Activated CD4-positive, alpha-beta T cell treated with anti-CD3 and anti-CD28 coated beads for 4 hours (primary cell): ENCODE measurements around the gene SENP2.
"Not testable (repeated sequence)": the region's sequence is repeated elsewhere in the genome, so short reads cannot be mapped to it uniquely, and the experiment has no call there.

Experiments
- DNase-seq, 2 donors: peaks; one replicate each; pipeline ENCODE4 v3.0.0-alpha.2; 2020

The SENP2 gene

DNA sequence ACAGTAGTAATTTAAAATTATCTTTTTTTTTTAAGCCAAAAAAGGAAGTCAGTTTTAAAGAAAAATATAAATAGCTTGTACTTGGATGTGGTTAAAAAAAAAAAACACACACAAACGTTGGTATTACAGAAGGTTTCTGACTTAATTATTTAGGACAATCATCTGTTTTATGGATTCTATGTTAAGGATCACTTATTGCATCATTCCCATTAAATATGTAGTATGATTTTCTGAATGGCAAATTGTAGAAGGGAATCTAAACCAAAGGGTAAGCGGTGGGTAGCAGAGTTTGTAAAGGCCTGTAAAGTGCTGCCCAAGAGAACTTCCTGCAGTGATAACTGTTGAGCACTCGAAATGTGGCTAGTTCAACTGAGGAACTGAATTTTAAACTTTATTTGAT is 8.0 kb downstream of the SENP2 start:
- DNase-seq: no peak

DNA sequence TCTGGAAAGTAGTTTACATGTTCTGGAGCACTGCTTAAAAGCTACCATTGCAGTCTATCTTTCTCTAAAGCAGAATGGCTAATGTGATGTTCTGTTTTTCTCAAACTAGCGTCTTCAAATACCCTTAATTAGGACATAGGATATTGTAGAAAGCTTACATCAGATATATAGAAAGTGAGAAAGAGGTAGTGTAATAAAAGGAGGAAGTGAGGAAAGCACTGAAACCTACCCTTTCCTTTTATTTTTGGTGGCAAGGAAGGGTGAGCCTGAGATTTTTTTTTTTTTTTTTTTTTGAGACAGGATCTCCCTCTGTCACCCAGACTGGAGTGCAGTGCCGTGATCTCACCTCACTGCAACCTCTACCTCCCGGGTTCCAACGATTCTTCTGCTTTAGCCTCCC is 9.4 kb downstream of the SENP2 start:
- DNase-seq: no peak

DNA sequence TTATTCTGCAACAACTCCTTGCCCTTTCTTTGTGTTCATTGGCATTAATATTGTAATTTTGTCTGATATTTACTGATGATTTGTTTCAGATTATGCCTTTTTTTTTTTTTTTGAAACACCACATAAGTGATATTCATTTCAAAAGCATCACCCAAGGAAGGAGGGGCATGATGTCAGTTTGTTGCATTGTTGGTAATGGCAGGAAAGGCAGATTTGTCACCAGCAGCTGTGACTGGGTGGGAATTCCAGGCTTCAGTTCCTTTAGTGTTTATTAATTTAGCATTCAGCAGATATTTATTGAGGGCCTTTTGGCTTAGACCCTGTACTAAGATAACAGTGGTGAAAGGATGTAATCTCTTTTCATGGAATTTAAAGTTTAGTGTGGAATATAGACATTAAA is 19.5 kb downstream of the SENP2 start:
- DNase-seq: no peak

DNA sequence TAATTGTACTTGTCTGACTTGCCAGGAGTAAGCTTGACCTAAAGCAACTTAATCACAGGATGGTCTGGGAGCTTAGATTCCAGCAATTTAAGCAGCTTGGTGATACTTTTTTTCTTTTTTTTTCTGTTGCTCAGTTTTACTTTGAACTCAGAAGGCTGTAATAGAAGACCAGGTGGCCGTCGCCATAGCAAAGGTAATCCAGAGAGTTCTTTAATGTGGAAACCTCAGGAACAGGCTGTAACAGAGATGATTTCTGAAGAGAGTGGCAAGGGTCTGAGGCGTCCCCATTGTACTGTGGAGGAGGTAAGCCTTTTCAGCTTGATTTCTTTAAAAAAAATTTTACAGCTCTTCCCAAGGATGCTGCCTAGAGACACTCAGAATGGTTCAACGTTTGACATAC is 20.1 kb downstream of the SENP2 start:
- no peak for DNase-seq

DNA sequence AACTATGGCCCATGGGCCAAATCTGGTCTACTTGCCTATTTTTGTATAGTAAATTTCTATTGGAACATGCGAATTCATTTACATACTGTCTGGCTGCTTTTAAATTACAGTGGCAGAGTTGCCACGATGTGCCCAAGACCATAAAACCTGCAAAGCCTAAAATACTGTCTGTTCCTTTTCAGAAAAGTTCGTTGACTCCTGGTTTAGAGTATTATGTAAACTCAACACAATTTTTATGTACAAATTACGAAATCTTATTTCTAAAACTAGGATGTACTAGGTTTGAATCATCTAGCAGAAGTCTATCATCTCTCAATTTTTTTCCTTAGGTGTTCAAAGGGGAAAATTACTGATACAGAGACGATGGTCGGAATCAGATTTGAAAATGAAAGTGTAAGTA is 26.9 kb downstream of the SENP2 start:
- no peak for DNase-seq

DNA sequence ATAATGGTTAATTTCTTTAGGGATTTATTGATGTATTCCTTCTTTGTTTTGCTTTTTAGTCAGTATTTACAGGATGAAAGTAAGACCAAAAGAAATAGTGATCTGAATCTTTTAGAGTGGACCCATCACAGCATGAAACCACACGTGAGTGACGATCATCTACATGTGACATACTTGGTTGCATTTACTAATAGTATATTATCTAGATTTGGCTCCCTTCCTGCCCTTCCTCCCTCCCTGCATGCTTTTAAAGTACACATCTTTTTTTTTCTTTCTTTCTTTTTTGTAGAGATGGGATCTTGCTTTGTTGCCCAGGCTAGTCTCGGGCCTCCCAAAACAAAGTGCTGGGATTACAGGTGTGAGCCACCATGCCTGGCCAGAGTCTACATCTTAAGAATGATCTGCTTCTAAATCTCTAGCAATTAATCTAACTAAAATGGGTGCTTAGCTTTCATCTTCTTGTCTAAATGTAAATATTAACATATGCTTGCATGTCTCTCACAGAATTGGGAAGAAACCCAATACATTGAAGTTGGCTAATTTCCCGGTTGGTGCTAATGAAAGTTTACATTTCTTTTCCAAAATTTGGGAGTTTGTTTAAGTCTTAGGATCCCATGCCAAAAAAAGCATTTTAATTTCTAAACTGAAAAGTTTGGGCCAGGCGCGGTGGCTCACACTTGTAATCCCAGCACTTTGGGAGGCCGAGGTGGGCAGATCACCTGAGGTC is 38.0 kb downstream of the SENP2 start:
- no peak for DNase-seq

DNA sequence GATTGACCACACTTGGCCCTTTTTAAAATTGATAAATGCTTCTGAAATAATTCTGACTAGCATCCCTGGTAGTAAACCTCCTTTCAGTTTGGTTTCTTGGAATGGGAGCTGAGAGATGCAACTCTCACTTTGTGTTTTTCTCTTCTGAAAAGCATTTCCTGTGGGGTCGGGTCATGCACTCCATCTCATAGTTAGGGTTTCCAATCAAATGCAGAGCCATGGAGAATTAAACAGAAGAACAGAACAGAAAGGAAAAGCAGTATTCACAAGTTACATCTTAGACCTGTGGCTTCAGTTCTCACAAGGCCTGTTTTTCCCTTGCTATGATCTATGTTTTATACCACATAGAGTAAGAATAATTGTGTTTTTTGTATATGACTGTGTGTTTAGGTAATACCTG is 39.7 kb downstream of the SENP2 start:
- DNase-seq: no peak

DNA sequence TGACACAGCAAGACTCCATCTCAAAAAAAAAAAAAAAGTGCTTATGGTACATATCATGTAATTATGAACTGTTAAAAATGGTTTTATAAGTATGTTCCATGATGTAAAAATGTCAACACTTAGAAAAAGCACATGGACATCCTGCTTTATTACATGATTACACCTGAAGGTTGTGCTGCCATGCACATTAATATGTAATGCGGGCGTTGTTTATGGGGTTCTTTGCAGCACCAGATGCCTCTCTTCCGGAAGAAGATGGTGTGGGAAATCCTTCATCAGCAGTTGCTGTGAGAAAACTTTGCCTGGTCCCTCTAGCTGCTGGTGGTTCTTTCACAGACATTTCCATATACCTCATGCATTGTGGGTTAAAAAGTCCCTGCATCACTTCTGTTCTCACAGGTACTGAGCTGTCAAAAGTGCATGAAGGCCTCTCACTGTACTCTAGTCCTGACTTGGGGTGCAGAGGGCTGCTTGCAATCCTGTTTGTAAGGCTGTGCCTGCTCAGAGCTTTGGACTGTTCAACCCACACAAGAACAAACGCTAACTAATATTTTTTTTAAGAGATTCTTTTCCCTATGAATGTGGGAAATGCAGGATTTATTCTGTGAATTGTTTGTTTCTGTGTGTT is 43.6 kb downstream of the SENP2 start:
- no peak for DNase-seq

DNA sequence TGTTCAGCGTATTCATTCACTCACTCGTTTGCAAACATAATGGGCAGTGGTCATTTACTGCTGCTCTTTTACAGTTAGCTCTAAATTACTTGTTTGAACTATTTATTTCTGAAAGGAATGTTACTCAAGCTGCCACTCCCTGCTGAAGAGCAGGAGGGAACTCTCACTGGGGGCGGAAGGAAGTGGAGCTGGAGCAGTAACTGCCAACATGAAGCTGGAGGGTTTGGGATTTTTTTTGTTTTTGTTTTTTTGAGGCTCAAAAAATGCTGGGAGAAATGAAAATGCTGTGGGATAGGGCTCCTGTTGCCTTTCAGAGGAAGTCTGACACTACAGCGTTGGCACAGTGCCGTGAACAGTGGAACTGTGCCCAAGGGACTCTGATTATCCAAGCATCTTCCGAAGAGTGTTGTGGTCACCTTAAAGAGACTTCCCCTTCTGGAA is 44.1 kb downstream of the SENP2 start:
- no peak for DNase-seq

DNA sequence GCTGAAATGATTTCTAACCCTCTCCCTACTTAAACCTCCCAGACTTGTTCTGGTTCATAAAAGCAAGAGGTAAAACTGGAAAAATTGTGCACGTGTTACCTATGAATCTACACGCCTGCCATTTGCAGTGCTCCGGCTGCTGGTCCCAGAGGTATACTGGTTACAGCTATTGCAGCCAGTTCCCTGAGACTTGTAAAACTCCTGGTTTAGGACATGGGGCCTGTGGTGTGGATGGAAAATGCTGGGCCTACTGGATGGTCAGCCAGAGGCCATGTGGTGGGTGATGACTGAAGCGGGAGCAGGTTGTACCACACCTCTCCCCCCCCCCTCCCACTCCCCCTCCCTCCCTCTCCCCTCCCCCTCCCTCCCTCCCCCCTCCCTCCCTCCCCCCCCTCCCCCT is 45.0 kb downstream of the SENP2 start:
- no peak for DNase-seq

DNA sequence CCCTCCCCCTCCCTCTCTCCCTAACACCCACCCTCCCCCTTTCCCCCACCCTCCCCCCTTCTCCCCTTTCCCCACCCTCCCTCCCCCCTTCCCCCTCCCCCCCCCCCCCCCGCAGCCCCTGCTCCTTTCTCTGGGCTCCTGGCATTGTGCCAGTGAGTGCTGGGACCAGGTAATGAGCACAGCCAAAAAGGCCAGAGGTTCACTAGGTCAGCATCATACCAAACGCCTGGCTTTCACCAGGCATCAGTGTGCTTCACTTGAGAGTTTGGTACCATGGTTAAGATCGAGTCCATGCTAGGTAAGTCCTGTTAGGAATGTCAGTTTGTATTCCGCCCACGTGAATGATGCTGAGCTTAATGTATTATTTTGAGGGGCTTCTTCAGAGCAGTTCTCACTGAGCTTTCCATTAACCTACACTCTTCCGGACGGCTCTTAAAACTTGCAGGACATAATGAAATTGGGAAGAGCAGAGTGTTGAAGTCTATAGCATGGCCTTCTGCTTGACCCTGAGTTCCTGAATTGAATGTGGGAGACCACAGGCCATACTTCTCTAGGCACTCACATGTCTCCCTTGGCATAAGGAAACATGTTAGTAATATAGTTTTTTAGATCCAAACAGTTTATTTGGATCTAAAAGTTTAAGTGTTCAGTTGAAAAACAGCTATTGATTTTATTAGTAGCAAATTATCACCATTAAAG is 45.6 kb downstream of the SENP2 start:
- DNase-seq: no peak

DNA sequence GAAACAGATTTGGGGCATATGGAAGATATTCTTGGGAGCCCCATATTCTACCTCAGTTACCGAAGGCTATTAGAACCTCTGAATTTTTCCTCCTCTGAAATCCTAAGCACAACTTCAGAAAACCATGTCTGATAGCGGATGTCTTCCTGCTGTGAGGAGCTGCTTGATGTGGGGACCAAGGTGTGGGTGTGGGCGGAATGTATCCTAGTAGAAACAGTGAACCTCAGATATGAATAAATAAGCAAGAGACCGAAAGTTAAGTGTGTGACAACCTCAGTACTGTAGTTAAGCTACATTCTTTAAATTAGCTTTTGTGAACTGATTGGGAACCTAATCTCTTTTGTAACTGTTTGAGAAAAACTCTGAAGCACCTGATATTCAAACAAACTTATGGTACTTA is 46.9 kb downstream of the SENP2 start:
- no peak for DNase-seq

DNA sequence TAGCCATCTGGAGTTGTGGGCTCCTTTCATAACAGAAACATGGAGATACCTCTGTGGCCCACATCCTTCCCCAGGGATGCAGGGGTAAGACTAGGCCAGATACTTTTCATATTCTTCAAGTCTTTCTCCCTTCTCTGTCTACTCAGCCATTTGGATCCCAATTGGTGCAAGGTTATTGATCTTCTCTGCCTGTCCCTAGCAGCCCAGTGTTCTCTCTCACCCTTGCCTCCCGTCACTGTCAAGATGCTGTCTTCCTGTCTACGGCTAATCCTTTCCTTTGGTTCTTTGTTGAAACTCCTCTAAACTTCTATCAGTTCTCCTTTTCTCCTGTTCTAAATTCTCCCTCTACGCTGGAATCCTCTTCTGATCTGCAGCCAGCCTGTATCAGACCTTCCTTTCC is 51.3 kb downstream of the SENP2 start:
- DNase-seq: no peak

DNA sequence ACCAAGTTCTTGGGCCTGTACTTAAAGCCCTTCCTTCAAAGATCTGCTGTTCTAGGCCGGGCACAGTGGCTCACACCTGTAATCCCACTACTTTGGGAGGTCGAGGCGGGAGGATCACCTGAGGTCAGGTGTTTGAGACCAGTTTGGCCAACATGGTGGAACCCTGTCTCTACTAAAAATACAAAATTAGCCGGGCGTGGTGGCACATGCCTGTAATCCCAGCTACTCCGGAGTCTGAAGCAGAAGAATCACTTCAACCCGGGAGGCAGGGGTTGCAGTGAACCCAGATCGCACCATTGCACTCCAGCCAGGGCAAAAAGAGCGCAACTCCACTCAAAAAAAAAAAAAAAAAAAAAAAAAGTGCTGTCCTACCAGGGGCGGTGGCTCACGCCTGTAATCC is 52.6 kb downstream of the SENP2 start:
- DNase-seq: not testable (repeated sequence)

DNA sequence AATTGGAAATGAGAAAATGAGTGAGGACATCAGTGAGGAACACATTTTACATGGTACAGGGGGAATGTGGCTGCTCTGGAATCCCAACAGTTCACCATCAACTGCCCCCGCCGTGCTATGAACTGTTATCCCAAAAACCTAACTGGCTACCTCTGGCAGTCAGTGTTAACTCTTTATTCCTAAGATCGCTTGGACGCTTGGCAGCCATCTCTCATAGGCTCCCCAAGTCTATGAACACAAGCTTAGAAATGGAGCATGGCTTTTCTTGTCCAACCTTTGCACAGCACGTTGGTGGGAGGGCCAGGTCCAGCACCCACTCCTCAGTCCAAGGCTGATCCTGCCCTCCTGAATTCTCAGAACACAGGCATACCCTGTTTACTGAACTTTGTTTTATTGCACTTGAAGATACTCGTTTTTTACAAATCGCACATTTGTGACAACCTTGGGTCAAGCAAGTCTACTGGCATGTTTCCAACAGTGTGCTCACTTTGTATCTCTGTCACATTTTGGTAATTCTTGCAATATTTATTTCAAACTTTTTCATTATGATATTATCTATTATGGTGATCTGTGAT is 53.6 kb downstream of the SENP2 start:
- DNase-seq: no peak

DNA sequence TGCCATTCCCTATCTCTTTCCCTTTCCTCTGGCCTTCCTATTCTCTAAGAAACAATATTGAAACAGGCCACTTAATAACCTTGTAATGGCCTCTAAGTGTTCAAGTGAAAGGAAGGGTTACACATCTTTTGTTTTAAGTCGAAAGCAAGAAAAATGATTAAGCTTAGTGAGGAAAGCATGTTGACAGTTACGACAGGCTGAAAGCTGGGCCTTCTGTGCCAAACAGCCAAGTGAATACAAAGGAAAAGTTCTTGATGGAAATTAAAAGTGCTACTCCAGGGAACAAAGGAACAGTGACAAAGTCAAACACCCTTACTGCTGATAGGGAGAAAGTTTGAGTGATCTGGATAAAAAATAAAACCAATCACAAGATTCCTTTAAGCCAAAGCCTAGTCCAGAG is 54.2 kb downstream of the SENP2 start:
- no peak for DNase-seq

DNA sequence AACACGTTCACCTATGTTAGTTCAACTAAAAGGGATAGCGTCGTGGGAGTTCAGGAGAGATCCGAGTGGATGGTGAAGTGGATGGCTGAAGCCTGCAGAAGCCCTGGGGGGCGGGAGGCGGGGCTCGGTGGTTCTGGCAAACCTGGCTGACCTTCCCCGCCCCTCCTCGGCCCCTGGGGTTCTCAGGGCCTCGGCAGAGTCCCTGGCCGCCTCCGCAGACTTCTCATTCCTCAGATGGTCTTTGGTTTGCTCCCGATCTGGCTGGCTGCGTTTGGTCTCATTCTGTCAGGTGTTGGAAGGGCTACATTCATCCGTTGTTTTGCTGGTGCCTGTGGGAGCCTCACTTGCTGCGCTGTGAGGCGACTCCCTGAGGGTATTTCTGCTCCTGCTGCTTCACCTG is 59.1 kb downstream of the SENP2 start:
- DNase-seq: not testable (repeated sequence)

DNA sequence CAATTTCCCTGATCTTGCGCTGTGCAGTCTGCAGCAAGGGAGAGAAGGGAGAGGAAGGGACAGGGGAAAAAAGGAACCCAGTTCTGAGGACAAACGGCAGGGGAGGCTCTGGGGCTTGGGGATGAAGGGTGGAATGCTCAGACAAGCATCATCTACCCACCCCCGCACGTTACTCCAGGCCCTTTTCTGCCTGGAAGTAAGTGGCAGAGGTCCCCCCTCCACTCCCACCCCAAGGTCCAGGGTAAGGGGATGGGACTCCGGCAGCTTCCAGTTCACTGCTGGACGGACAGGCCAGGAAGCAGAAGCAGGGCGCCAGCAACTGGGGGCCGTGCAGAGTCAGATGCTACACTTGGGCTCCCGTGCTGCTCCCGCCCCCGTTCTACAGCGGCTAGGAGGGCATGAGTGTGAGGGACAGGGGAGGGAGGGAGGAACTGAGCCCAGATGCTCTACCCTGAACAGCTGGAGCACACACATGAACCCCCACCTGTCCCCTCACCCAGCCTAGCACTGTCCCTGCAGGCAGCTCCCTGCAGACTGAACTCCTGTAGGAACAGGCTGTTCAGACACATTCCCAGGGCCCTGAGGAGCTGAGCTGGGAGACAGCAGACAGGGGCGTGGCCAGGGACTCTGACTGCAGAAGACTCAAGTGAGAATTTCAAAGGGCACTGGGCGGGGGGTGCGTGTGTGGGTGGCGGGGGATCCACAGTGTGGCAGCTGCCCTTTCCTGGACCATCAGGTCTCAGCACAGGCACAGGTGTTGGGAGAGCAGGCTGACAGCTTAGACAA is 59.7 kb downstream of the SENP2 start:
- no peak for DNase-seq

DNA sequence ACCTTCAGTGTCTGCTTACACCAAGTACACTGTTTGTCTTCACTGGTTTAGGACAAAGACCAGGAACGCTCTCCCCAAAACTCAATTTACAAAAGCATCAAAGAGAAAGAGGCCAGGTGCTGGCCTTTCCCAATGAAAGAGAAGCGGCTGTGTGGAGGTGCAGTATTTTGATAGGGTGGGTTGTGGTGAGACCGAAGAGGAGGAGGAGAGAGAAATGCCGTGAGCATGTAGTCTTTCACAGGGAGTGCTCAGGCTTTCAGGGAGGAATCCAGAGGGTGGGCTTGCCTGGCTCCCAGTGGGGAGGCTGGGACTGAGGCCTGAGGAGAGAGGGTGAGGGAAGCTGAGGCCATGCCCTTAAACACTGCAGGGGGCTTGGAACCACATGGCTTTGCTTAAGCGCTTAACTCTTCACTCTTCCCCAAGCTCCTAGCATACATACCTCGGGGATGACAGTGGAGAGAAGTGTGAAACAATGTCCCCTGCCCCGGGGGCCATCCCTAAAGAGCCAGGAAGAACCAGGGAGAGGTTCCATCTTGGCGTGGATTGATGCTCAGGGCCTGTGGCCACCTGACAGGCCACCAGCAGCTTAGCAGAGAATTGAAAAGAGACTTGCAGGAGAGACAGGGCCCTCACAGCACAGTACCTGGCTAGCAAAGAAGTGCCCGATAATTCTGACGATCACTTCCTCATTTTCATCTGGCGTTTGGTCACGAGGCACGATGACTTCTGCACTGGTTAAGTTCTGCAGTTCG is 60.5 kb downstream of the SENP2 start:
- DNase-seq: no peak

DNA sequence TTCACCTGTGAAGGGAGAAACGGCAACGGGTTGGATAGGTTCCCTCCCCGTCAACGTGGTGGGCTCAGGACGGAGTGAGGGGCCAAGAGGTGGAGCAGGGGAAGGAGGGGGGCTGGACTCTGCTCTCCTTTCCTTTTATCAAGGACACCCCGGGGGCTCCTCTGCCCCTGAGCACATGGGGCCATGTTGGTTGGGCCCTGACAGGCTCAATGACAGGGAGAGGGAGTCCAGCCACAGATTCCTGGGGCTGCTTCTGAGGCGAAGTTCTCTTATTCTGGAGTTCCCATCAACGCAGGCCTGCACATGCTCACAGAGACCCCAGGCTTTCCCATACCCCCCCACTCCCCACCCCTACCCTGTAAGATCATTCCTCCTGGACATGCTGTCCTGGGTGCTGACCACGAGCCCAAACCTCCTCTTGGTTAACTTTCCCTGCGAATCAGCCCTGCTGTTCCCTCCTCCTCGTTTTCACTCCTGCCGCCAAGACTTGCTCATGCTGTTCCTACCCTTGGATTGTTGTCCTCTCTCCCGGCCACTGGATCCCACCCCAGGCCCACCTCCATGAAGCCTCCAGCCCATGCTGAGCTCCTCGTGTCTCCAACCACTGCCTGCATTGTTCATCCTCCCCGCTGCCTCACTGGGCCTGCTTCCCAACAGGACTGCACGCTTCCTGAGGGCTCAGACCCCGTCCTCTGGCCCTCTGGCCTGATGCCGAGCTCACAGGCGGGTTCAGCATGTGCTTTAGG is 61.2 kb downstream of the SENP2 start:
- DNase-seq: no peak

DNA sequence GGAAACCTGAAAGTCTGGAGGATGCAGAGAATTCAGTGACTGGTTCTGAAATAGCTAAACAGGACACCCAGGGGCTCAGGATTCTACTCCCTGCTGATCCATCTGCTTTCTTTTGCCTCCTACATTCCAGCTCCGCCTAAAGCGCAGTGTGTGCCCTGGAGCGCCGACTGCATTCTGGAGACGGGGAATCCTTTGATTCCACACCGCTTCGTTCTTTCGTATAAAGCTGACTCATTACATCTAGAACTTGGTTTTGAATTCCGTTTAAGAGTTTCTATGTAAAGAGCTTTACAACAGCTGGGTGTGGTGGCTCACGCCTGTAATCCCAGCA is 61.8 kb downstream of the SENP2 start:
- no peak for DNase-seq

DNA sequence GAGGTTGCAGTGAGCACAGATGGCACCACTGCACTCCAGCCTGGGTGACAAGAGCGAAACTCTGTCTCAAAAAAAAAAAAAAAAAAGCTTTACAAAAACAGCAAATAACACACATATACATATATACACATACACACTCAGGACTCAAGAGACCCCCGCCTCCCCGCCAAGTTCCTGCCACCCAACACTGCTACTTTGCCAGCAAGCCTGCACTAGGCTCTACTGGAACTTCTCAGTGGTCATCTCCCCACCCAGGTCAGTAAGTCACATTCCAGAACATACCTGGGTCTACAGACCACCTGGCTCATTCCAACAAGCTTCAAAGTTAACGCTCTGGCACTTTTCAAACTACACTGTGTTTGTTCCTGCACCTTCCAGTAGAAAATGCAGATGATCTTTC is 62.3 kb downstream of the SENP2 start:
- no peak for DNase-seq
